Measurements from ENCODE around the gene SLC16A7. TPM values are rescaled to one million over a fixed set of nuclear protein-coding genes. Genes with fewer than 3 reads are reported as not detected.
A peak's percentile ranks its signal among the peaks of the same experiment; 100 is the strongest.

The SLC16A7 gene
- total RNA-seq, 4 donors from 2014 or later, result 14.9 to 22.2 (median 15.7) TPM

- no peaks in the 10 kb centered on the region for H3K4me1 ChIP-seq
- intact Hi-C loops (cut with DNase I), result no loop called here
- TF ChIP-seq POLR2A (IDR thresholded peaks at IDR 0.05) (no peak), CTCF (IDR thresholded peaks at IDR 0.05) (no peak)
- H3K36me3 ChIP-seq, result no peaks in the 10 kb centered on the region
- no peak overlapping the region for H3K4me3 ChIP-seq (replicated peaks in 1 of 3)
- DNase-seq, result no peak
- 76 to 79% methylated on average over 1 of the region's 1 CpG for WGBS, 2 donors
- H3K27ac ChIP-seq, result no peak overlapping the region
- H3K27me3 ChIP-seq, result no peaks in the 10 kb centered on the region
- H3K9me3 ChIP-seq, result no peaks in the 10 kb centered on the region
Observed at GRCh38 chr12:59587710-59588109, 8.1 kb upstream of the SLC16A7 start.

GRCh38 chr12:59593761-59594160 lies 2.1 kb upstream of the SLC16A7 start:
- no peak for TF ChIP-seq CTCF (IDR thresholded peaks at IDR 0.05)
- no peak for TF ChIP-seq POLR2A (IDR thresholded peaks at IDR 0.05)
- Histone ChIP-seq H3K4me1 (peaks cover 5 to 8% of the 10 kb centered on the region in 2 donors), H3K27me3 (no peaks in the 10 kb centered on the region), H3K4me3 (replicated peaks in 1 of 3) (no peak overlapping the region), H3K9me3 (no peaks in the 10 kb centered on the region), H3K27ac (no peak overlapping the region), H3K36me3 (no peaks in the 10 kb centered on the region)
- 99 to 100% methylated on average over 1 of the region's 1 CpG for WGBS, 2 donors
- DNase-seq, result no peak
- intact Hi-C loops (cut with DNase I), result no loop called here

GRCh38 chr12:59594943-59595500 lies 807 bp upstream of the SLC16A7 start:
- no peaks in the 10 kb centered on the region for H3K27me3 ChIP-seq
- intact Hi-C loops (cut with DNase I), result no loop called here

GRCh38 chr12:59595565-59595882 lies 305 bp upstream of the SLC16A7 start:
- Histone ChIP-seq H3K27ac (peak overlapping the region; percentile 88 to 94 (median 91)), H3K4me3 (replicated peaks in 1 of 3) (peak overlapping the region; percentile 30 to 67 (median 66)), H3K9me3 (no peaks in the 10 kb centered on the region), H3K27me3 (no peaks in the 10 kb centered on the region), H3K4me1 (peaks cover 5 to 8% of the 10 kb centered on the region in 2 donors), H3K36me3 (no peaks in the 10 kb centered on the region)
- DNase-seq, result no peak
- TF ChIP-seq POLR2A (IDR thresholded peaks at IDR 0.05), result no peak
- no peak for TF ChIP-seq CTCF (IDR thresholded peaks at IDR 0.05)
- intact Hi-C loops (cut with DNase I), result no loop called here
- WGBS, 2 donors, result 0% methylated on average over 5 of the region's 5 CpGs

More at GRCh38 chr12:59594943-59595500, 807 bp upstream of the SLC16A7 start:
- TF ChIP-seq CTCF (IDR thresholded peaks at IDR 0.05) (no peak), POLR2A (IDR thresholded peaks at IDR 0.05) (no peak)
- Histone ChIP-seq H3K9me3 (no peaks in the 10 kb centered on the region), H3K27ac (peak overlapping the region in 2 of 3 donors; percentile 88 to 94), H3K36me3 (no peaks in the 10 kb centered on the region), H3K4me1 (peaks cover 5 to 8% of the 10 kb centered on the region in 2 donors), H3K4me3 (replicated peaks in 1 of 3) (peak overlapping the region in 1 of 3 donors; percentile 66)
- no peak for DNase-seq
- 63 to 71% methylated on average over 4 of the region's 4 CpGs for WGBS, 2 donors

- Histone ChIP-seq H3K4me3 (replicated peaks in 1 of 3) (peak overlapping the region in 1 of 3 donors; percentile 66), H3K4me1 (peaks cover 5 to 8% of the 10 kb centered on the region in 2 donors), H3K9me3 (no peaks in the 10 kb centered on the region), H3K27ac (peak overlapping the region; percentile 88 to 94 (median 91)), H3K36me3 (no peaks in the 10 kb centered on the region), H3K27me3 (no peaks in the 10 kb centered on the region)
- 22 to 29% methylated on average over 2 of the region's 2 CpGs for WGBS, 2 donors
- intact Hi-C loops (cut with DNase I), result no loop called here
- peak; percentile 10 to 19 for DNase-seq
- no peak for TF ChIP-seq POLR2A (IDR thresholded peaks at IDR 0.05)
- no peak for TF ChIP-seq CTCF (IDR thresholded peaks at IDR 0.05)
Observed at GRCh38 chr12:59597385-59597781, 1.6 kb downstream of the SLC16A7 start.

Data from thyroid gland (tissue), 4 donors.